GM18499 (cell line): ENCODE results near the gene PRDM5.
A peak's percentile ranks its signal among the peaks of the same experiment; 100 is the strongest.
"Not testable (repeated sequence)": the region's sequence is repeated elsewhere in the genome, so short reads cannot be mapped to it uniquely, and the experiment has no call there.

ENCODE experiments used
- ATAC-seq: cut with Tn5 transposase; IDR thresholded peaks from one replicate; pipeline ENCODE4 v1.9.1; 2021; ENCODE audit warnings: moderate number of reproducible peaks; ENCODE audit not compliant: insufficient read depth, unreplicated experiment

The PRDM5 gene

GRCh38 chr4:120769227-120769626 is 153.3 kb downstream of the PRDM5 start:
- ATAC-seq = no peak

DNA sequence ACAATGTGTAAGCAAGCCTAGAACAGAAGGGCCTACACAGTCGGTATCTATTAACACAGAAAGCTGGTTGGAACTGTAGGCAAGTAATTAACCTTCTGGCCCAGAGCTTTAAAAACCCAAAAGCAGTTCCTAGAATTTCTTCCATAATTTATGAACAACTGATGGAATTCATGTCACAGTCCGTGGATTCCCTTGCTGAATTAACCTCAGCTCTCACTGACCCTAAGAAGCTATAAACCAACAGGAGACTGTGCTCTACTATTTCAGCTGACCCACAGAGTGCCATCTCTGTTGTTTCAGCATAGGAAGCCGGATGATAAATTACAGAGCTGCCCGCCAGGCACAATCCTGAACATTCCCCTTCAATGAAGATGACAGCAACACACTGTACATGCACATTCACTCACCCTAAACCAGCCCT is 157.3 kb downstream of the PRDM5 start:
- ATAC-seq = no peak

- ATAC-seq = no peak
Measured at GRCh38 chr4:120763650-120764049, 158.9 kb downstream of the PRDM5 start.

GRCh38 chr4:120761070-120761469 is 161.5 kb downstream of the PRDM5 start:
- no peak for ATAC-seq

DNA sequence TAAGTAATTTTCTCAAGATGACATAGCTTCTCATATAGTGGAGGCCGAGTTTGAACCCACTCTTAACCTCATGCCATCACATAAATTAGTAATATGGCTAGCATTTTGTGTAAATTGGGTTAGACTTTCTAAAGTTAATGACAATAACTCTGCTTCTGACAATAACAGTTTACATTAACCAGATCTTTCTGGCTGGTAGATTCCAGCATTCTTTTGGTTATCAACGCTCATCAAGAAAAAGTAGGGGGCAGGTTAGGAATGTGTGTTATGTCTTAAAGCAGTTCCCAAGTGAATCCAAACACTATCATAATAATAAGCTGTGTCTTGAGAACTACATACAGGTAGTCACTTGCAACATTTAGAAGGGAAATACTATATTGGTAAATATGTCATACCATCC is 162.5 kb downstream of the PRDM5 start:
- ATAC-seq = no peak

DNA sequence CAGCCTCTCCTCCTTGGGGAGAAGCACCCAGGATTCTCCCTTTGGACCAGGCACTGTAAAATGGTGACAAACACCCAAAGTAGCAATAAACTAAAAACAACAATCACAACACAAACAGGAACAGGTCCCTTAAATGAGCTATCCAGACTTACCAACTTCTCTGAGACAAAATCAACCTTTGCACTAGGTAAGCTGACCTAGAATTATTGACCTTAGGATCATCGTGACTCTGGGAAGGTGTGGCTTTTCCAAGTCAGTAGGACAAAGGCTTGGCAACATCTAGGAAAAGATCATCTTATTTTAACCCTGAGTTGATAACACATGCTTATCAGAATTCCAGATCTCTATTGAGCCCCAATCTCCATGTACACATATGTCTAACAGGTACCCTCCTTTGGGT is 166.7 kb downstream of the PRDM5 start:
- no peak for ATAC-seq

DNA sequence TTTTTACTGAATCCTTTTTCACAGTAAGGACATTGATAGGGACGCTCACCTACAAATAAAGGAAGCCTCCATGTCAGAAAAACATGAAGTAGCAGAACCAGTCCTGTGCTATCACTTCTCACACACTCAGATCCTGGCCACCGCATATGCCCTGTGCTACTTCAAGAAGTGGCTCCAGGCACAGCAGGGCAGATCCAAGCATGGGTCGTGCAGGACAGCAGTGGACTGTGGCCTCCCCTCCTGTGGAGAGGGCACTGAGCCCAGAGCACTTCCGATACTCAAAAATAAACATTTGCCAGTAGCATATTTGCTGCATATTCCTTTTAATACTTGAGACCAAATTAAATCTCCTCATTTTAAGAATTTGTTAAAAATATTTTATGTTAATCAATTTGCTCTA is 167.9 kb downstream of the PRDM5 start:
- no peak for ATAC-seq

DNA sequence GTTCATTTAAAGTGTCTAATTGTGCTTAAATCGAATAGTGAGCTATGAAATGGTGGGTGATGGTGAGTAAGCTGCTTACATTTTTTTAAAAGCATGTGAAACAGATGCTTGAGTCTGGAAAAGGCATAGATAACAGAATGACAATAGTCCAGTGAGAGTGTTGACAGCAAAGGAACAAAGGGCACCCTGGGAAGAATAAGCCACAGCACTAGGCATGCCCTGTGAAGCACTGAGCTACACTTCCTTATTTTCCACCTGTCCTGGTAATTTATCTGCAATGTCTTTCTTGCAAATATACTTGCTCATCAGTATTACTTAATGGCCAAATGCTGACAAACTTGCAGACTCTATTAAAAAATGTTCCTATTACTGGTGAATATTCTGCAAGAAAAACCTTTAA is 168.7 kb downstream of the PRDM5 start:
- ATAC-seq = no peak

DNA sequence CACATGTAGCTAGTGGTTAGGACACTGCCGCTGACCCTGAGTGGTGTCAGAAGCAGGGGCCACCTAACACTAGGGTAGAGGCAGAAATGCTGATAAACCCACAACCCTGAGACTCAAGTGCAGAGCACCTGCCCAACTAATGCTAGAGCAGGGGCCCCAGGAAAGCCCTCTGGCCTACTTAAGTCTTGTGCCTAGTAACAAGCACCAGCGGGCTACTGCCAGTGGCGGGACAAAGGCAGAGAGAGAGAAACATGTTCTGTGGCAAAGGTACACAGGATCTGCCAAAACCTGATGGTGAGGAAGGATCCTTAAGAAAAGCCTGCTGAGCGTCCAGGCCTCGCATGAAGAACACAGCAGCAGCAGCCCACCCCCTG is 172.4 kb downstream of the PRDM5 start:
- ATAC-seq = no peak

DNA sequence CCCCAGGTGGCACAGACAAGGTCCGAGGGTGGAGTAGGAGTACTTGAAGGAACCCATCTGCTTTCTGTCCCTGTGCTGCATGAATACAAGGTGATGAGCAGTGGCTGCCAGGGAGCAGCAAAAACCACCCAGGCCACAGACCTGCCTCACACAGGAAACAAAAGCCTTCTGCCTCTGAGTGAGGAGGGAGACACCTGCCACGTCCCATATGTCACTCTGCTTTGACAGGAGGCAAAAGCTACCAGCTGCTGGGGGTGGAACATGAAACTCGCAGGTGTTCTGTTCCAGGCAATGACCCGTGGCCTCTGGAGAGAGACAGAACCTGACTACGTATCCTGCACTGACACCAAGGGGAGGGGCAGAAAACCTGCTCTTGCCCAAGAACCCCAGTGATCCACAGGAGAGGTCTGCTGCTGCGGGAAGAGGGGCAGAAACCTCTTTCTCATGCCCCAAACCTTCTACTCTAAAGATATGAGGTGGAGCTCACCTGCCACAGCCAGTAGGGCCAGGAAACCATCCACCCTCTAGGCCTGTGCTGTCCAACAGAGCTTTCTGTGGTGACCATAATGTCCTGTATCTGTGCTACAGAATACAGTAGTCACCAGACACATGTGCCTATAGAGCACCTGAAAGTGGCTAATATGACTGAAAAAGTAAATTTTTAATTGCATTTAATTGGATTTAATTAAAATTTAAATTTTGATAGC is 172.9 kb downstream of the PRDM5 start:
- ATAC-seq = peak; percentile 98

- ATAC-seq = not testable (repeated sequence)
Measured at GRCh38 chr4:120741636-120742035, 180.9 kb downstream of the PRDM5 start.

- no peak for ATAC-seq
Measured at GRCh38 chr4:120736312-120736711, 186.2 kb downstream of the PRDM5 start.

DNA sequence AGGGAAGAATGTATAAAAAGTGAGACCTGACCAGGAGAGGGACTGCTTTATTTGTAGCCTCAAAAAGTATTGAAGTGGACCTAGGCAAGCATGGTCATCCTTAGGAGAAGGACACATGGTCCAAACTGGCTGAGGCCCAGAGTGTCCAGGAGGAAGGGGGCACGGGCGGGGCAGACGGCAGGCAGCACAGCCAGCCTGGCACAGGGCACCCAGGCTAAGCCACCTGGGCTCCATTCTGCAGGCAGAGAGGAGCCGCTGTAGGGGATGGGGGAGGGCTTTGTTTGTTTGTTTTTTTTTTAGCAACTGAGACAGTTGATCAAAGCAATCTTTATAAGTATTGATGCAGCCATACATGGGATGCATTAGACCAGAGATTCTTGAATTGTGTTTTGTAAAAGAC is 188.6 kb downstream of the PRDM5 start:
- ATAC-seq = no peak

DNA sequence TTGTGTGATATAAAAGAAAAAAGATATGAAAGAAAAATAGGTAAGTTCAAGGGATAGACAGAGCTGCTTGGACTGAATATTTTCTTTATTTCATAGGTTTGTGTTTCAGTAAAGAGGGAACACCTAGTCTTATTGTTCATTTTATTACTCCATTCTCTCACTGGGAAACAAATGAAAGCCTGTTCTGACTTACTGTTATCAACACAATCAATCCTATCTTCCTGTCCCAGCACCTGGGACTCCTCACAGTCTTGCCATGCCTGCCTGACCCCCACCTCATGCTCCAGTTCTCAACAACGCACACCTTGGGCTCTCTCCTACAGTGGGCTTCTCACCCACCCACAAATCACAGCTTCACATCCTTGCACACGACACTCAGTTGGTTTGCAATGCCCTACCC is 189.5 kb downstream of the PRDM5 start:
- no peak for ATAC-seq

GRCh38 chr4:120731561-120731960 is 191.0 kb downstream of the PRDM5 start:
- no peak for ATAC-seq

DNA sequence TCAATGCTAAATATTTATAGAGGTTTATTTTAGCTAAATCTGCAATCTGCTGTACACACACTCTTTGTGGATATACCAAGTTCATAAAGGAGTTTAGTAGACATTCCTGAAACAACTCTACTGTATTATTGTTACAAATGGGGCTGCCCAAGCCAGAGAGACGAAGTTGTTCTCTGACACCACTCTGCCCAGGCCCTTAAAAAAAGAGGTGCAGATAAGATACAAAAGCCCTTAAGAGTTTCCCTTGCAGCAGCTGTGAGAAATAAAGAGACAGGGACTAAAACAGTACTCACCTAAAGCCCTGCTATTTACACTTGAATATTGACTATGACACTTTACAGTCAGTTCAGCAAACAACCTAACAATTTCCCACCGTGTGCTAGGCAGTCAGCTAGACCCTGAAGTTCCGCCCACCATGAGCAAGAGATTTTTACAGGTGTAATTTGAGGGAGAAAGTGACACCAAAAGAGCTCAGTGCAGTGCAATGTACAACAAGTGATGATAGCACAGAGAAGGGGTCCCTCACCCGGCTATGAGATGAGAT is 191.7 kb downstream of the PRDM5 start:
- no peak for ATAC-seq

GRCh38 chr4:120728892-120729675 is 193.4 kb downstream of the PRDM5 start:
- no peak for ATAC-seq

GRCh38 chr4:120725639-120726580 is 196.6 kb downstream of the PRDM5 start:
- ATAC-seq = no peak

DNA sequence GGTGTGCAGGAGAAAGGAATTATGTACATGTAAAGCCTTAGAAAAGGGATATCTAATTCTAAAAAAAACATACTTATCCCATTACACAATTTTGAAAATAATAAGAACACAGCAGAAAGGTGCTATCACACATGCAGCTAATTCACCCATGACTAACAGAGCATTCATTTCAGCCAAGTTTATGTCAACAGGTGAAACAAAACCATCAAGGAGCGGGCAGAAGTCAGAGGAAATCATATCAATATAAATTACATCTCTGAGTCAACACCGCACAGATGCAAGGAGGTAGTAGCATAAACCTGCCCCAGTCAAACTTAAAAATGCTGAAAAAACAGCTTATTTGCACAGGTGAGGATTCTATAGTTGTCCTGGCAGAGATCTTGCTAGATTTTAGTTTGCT is 197.9 kb downstream of the PRDM5 start:
- no peak for ATAC-seq

GRCh38 chr4:120723986-120724385 is 198.5 kb downstream of the PRDM5 start:
- no peak for ATAC-seq

DNA sequence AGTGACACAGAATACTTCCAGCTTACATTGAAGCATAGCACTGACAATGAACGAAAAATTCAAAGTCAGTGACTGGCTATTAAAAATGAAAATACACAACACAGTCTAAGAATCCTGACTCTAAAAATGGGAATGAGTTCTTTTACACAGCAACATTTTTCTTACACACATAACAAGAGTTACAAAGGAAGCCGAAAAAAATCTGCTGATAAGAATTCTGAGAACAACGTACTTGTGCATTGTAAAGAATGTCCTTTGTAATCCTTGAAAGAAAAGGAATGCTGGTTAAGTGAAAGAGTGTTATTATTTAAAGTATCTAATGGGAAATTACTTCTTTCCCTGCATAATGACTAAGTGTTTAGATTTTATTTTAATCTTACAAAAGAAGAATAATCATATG is 199.4 kb downstream of the PRDM5 start:
- ATAC-seq = no peak
